HG03280 (cell line): ENCODE results near the gene SYNGAP1.

Experiments used
- ATAC-seq: cut with Tn5 transposase; IDR thresholded peaks from one replicate; pipeline ENCODE4 v1.9.1; 2021; ENCODE audit warnings: mild to moderate bottlenecking, moderate library complexity; ENCODE audit not compliant: unreplicated experiment

The SYNGAP1 gene

DNA sequence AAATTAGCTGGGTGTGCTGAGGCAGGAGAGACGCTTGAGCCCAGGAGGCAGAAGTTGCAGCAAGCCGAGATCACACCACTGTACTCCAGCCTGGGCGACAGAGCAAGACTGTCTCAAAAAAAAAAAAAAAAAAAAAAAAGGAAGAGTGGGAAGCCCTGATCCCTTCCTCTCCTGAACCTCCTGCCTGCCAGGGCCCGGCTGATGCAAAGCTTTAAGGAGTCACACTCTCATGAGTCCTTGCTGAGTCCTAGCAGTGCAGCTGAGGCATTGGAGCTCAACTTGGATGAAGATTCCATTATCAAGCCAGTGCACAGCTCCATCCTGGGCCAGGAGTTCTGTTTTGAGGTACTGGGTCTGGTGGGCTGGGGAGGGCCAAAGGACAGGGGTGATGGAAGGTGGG lies 15.1 kb downstream of the SYNGAP1 start:
- no peak for ATAC-seq

DNA sequence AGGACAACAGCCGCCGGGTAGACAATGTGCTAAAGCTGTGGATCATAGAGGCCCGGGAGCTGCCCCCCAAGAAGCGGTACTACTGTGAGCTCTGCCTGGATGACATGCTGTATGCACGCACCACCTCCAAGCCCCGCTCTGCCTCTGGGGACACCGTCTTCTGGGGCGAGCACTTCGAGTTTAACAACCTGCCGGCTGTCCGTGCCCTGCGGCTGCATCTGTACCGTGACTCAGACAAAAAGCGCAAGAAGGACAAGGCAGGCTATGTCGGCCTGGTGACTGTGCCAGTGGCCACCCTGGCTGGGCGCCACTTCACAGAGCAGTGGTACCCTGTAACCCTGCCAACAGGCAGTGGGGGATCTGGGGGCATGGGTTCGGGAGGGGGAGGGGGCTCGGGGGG lies 17.8 kb downstream of the SYNGAP1 start:
- no peak for ATAC-seq

DNA sequence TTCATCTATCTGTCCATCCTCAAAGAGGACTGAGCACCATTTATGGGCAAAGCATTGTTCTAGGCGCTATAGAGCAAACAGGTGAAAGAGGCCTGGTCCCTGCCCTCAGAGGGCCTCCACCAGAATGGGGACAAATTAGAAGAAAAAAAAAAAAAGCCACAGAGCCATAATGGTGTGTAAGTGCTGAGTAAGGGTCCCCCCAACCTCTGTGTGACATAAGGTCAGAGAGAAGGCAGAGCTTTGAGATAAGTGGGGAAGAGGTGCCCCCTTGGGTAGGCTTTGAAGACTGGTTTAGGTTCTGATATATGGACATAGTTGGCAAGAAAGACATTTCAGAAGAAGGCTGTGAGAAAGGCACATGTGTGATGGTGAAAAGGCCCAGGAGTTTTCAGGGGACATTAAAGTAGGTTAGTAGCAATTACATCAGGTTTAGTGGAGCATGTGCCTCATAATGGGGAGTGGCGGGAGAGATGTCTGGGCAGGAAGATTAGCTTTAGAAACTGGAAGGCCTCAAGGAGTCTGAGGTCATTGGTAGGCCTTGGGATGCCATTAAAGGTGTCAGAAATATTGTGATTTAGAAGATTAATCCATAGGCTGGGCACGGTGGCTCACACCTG lies 19.2 kb downstream of the SYNGAP1 start:
- ATAC-seq: no peak

DNA sequence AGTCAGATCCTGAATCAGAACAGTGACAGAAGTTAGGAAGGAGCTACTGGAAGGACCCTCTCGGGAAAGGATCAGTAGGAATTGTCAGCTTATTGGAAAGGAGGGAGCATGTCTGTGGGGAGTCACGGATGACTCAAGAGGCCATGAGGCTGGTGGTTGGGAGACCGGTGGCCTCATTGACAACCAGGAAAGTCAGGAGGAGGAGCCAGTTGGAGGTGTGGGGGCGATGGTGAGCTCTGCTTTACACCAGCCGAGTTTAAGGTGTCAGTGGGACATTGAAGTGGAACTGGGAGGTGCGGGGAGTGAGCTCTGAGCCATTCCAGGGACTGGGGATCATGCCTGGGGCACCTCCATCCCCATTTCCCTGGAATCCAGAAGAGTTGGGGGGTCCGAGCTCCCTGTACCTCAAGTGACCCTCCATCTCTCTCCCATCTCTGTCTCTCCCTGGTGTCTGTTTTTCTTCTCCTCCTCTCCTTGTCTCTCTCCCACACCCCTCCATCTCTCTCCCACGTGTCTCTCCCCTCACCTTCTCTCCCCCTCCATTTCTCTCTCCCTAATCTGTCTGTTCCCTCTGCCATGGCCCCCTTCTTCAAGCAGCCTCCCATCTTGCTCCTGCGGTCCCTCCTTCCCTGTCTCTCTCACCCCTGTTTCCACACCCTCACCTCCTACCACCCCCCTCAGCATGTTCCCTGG lies 20.2 kb downstream of the SYNGAP1 start:
- no peak for ATAC-seq

DNA sequence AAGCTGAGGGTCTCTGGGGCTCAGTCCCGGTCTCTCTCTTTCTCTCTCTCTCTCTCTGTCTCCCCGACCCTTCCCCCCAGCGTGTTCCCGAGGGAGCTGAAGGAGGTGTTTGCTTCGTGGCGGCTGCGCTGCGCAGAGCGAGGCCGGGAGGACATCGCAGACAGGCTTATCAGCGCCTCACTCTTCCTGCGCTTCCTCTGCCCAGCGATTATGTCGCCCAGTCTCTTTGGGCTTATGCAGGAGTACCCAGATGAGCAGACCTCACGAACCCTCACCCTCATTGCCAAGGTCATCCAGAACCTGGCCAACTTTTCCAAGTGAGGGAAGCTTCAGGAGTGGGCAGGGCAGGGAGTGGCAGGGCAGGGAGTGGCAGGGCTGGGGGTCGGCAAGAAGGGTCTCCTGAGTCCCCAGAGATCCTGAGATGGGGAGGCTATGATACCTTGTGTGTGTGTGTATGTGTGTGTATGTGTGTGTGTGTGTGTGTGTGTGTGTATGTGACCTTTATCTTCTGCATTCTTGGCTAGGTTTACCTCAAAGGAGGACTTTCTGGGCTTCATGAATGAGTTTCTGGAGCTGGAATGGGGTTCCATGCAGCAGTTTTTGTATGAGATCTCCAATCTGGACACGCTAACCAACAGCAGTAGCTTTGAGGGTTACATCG lies 20.9 kb downstream of the SYNGAP1 start:
- no peak for ATAC-seq

DNA sequence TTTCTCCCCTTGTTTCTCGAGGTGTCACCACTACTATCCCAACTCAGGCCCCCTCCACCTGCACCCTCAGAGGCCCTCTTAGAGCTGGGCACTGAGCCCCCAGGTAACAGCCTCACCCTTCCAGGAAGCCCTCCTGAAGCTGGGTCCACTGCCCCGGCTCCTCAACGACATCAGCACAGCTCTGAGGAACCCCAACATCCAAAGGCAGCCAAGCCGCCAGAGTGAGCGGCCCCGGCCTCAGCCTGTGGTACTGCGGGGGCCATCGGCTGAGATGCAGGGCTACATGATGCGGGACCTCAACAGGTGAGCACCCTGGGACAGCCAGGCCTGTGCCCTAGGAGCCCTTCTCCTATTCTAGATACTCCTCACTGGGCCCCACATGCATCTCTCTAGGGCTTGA lies 21.6 kb downstream of the SYNGAP1 start:
- no peak for ATAC-seq

DNA sequence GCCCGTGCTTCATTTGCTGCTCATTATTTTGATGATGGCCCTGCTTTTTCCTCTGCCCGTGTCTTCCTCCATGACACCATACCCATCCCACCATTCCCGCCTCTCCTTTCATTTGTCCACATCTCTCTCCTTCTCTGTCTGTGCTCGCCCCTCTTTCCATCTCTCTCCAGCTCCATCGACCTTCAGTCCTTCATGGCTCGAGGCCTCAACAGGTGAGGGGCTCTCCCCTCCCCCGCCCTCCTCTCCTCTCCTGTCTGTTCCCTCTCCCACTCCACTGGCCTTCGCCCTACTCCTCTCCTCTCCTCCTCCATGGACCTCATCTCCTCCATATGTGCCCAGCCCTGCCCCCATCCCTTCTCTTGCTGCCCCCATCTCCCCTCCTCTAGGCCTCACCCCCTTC lies 22.4 kb downstream of the SYNGAP1 start:
- ATAC-seq: no peak

DNA sequence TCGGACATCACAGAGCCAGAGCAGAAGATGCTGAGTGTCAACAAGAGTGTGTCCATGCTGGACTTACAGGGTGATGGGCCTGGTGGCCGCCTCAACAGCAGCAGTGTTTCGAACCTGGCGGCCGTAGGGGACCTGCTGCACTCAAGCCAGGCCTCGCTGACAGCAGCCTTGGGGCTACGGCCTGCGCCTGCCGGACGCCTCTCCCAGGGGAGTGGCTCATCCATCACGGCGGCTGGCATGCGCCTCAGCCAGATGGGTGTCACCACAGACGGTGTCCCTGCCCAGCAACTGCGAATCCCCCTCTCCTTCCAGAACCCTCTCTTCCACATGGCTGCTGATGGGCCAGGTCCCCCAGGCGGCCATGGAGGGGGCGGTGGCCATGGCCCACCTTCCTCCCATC lies 23.2 kb downstream of the SYNGAP1 start:
- ATAC-seq: no peak

DNA sequence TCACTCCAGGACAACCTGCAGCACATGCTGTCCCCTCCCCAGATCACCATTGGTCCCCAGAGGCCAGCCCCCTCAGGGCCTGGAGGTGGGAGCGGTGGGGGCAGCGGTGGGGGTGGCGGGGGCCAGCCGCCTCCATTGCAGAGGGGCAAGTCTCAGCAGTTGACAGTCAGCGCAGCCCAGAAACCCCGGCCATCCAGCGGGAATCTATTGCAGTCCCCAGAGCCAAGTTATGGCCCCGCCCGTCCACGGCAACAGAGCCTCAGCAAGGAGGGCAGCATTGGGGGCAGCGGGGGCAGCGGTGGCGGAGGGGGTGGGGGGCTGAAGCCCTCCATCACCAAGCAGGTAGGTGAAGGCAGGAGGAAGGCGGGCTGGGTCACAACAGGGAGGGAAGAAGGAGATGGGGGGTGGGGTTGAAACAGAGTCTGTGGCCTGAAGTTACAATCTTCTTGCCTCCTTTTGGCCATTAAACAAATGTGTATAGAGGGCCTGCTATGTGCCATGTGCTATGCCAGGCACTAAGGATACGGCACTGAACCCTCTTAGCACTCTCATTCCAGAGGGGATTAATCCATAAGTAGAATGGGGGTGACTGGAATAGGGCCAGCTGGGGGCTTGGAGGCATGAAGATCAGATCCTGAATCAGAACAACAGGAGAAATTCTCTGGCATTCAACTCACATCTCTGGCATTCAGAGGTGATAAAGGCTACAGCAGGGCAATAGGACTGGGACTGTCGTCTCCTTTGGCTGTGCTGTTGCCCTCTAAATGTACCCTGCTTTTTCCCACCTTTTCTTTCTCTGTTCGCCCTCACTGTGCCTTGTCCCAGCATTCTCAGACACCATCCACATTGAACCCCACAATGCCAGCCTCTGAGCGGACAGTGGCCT lies 24.0 kb downstream of the SYNGAP1 start:
- no peak for ATAC-seq

DNA sequence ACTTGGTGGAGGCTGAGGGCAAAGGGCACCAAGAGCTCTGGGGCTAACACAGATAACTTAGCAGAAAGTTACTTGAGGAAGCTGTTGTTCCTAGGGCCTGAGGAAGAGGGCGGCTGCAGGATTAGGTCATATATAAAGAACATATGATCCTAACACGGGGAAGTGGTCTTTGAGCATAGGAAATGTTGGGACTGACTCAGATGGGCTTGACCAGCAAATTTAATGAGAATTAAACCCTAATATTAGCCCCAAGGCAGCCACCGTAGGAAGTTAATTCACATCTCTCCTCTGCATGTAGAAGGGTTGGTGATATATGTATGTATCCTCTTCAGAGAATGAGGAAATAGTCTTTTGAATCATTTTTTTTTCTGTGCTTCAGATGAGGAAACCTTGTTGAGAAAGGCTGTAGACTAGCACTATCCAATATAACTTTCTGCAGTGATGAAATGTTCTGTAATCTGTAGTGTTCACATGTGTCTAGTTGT lies 25.3 kb downstream of the SYNGAP1 start:
- no peak for ATAC-seq

DNA sequence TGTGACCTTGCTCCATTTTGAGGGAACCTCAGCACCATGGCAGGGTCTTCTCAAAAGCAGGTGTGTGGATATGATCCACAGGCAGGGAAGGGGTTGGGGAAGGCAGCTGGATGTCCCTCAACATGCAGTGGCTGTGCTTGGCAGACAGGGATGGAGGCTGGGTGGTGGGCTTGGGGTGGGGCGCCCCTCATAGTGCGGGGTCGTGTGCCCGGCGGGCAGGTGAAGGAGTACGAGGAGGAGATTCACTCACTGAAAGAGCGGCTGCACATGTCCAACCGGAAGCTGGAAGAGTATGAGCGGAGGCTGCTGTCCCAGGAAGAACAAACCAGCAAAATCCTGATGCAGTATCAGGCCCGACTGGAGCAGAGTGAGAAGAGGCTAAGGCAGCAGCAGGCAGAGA lies 26.5 kb downstream of the SYNGAP1 start:
- ATAC-seq: no peak

DNA sequence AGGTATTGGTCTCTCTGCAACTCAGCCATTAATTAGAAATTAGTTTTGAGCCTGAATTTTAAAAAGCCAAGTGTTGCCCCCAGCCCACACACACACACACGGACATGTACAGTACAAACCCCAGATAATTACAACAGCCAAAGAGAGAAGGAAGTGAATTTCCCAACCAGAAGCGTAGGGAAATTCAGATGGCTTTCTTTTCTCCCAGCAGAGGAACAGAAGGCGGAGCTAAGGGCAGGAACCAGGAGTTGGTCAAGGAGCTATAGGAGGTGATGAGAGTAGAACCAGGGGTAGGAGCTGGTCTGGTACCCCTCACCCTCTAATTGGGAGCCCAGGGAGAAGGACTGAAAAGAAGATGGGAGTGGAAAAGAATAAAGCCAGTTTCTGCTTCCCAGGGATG lies 30.6 kb downstream of the SYNGAP1 start:
- no peak for ATAC-seq

DNA sequence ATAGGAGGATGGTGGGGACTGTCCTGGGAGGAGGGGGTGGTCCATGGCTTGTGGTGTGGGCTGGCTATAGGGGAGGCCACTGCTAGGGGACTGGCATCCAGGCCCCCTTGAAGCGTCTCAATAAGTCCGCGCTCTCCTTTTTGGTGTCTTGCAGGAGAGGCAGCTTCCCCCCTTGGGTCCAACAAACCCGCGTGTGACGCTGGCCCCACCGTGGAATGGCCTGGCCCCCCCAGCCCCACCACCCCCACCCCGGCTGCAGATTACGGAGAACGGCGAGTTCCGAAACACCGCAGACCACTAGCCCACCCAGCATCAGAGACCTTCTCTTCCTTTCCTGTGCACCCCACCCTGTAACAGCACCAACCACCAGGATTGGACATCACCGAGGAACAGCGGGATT lies 31.7 kb downstream of the SYNGAP1 start:
- ATAC-seq: no peak

DNA sequence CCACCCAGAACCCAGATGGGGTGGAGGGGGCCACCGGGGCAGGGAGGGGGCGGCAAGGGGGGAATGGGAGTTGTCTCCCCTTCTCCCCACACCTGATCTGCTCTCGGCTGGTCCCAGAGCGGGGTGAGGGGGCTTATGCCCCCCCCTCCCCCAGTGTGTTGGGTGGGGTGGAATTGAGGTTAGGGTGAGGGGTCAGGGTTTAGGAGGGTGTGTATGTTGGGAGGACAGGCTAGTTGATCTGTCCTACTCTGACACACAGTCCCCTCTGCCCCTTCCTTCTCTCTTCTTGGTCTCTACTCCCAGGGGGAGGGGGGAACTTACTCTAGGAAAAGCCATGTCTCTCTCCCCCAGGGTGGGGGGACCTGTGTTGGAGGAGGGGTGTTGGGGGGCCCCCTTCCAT lies 32.6 kb downstream of the SYNGAP1 start:
- ATAC-seq: no peak

DNA sequence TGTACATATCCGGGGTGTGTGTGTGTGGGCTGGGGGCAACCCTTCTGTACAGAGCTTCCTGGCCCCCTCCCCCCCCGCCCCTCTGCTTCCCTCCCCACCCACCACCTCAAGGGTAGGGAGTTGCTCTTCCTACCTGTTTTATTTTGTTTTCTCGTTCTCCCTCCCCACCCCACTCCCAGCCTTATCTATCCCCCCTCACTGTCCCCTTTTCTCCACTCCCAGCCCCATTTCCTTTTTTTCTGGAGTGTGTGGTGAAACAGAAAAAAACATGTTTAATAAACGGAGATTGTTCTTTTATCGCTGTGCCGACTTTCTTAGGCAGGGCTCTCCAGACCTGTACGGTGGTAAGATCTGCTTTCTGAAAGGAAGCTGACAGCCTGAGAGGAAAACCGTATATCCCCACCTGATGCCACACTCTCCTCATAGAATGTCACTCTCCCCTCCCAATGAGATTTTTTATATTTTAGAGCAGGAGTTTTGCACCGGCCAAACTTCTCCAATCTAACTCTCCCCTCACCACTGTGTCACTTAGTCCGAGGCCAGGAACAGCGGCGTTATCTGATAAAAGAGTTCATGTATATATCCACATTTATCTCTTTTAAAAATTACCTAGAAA lies 33.6 kb downstream of the SYNGAP1 start:
- no peak for ATAC-seq

DNA sequence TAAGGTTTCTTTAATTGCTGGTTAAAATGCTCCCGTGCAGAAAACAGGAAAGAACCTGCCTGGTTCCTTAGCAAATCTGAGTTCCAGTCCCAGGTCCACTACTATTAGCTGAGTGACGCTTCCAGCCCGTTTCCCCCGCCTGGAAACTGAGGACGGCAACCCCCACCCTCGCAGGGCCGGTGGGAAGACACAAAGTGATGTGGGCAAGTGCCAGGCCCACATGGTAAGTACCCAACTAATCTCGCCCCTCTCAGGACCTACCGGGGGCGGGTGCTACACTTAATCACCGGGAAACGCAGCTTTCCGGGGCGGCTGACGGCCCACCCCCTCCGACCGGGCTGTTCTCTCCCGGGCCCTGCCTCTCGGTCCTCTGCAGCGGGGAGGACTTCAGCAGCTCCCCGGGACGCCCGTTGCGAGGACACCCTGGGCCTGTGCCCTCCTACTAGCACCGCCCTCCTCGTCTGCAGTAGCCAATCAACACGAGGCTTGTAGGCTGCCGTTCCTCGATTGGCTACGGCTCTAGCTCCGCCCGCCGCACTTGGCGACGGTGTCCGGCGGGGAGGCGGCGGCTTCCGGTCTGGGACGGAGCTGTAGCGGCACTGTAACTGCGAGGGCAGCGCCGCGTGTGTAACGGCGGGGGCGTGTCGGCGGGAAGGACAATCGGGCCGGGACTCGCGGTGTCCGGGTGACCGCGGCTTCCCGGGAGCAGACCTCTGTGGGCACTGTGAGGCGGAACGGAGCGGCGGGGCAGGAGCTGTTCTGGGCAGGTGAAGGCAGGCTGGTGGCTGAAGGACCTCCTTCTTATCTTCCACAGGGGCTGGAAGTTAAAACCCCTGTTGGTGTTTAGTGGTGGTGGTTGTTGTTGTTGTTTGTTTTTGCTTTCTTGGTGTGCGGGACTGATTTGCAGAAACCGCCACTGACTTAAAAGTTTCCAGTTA lies 34.4 kb downstream of the SYNGAP1 start, which contains the start of gene ZBTB9:
Gene ZBTB9, plus strand, starts transcription at position 568 of the 938 bp plus-strand sequence. CDS start 525 bp downstream, outside the sequence.
- peak; percentile 97 for ATAC-seq

DNA sequence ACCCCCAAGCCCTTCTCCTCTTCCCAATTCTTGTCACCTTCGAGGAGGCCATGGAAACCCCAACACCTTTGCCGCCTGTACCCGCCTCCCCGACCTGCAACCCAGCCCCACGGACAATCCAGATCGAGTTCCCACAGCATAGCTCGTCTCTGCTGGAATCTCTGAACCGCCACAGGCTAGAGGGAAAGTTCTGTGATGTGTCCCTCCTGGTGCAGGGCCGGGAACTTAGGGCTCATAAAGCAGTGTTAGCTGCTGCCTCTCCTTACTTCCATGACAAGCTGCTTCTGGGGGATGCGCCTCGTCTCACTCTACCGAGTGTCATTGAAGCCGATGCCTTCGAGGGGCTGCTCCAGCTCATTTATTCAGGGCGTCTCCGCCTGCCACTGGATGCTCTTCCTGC lies 35.2 kb downstream of the SYNGAP1 start:
- no peak for ATAC-seq

DNA sequence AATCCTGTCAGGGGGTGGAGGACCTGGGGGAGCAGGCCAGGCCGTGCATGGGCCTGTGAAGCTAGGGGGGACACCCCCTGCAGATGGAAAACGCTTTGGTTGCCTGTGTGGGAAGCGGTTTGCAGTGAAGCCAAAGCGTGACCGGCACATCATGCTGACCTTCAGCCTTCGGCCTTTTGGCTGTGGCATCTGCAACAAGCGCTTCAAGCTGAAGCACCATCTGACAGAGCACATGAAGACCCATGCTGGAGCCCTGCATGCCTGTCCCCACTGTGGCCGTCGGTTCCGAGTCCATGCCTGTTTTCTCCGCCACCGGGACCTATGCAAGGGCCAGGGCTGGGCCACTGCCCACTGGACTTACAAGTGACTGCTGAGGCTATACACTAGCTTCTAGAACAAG lies 36.3 kb downstream of the SYNGAP1 start:
- ATAC-seq: no peak

DNA sequence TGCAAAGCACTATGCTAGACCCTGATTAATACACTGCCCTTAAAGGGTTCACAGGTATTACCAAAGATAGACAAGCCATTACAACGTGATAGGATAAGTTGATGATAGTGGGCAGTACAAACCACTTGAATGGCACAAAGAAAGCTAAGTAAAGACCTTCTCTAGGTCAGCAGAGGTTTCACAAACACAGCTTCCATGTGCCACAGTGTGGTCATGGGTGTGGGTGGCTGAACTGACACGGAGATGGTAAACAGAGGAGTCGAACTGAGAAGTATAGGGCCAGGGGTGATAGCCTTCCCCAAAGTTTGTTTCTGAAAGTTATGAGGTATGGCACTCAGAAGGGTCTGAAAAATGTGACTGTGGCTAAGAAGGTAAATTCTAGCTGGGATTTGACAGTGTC lies 38.8 kb downstream of the SYNGAP1 start:
- ATAC-seq: no peak

DNA sequence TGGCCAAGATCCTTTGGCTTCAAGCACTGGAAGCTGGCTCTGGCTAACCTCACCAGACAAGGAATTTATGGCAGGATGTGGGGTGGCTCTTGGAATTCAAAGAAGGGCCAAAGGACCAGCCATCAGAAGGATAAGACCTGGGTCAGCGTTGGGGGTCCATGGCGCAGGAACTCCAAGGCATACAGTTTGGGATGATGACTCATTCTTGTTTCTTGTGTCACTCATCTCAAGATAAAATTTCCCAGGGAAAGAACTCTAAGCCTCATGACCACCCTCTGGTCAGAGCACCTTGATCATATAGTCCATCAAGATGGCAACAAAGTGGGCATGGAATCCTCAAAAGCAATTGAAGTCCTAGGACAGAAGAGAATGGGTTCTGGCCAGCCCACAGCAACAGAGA lies 39.4 kb downstream of the SYNGAP1 start:
- no peak for ATAC-seq
